ENCODE measurements around the gene LIG3.
"Not testable (repeated sequence)": the region's sequence is repeated elsewhere in the genome, so short reads cannot be mapped to it uniquely, and the experiment has no call there.

LIG3 gene

DNA sequence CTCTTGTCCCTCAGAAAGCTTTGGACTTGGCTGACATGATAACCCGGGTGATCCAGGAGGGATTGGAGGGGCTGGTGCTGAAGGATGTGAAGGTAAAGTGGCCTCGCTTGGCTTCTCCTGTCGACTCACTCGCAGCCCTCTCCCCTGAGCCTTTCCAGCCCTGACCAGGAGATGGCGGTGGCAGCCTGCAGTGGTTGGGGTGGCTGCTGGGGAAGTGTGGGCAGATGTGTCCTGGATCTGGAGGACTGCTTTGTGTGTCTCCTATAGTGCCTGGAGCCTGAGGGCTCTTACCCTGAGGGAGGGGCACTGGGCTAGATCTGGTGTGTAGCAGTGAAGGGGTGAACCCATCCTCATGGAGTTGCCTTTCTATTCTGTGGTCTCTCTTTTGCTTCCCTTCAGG, 17.9 kb downstream of the LIG3 start:
- DNase-seq (ENCODE audit: low read depth in 1 of 2, low spot score in 1 of 2): peak; percentile 58 to 68

DNA sequence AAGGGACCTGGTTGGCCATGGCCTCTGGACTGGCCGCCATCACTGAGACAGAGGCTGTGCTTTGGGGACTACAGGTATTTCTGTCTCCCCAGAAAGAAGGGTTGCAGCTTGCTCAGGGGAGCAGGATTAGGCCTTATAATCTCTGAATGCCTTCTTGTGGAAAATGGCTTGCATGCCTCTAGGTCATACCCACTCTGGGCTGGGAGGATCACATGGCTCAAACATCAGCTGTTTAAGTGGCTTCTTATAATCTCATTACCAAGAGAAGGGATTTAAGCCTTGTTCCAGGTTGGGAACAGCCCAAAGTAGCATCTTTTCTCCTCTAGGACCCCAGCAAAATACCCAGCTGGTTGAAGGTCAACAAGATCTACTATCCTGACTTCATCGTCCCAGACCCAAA, 19.1 kb downstream of the LIG3 start:
- no peak for DNase-seq (ENCODE audit: low read depth in 1 of 2, low spot score in 1 of 2)

DNA sequence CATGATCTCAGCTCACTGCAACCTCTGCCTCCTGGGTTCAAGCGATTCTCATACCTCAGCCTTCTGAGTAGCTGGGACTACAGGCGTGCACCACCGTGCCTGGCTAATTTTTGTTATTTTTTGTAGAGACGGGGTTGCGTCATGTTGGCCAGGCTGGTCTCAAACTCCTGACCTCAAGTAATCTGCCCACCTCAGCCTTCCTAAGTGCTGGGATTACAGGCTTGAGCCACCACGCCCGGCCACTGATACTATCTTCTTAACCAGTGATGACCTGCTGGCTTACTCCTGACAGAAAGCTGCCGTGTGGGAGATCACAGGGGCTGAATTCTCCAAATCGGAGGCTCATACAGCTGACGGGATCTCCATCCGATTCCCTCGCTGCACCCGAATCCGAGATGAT, 20.7 kb downstream of the LIG3 start:
- DNase-seq (ENCODE audit: low read depth in 1 of 2, low spot score in 1 of 2): not testable (repeated sequence)

DNA sequence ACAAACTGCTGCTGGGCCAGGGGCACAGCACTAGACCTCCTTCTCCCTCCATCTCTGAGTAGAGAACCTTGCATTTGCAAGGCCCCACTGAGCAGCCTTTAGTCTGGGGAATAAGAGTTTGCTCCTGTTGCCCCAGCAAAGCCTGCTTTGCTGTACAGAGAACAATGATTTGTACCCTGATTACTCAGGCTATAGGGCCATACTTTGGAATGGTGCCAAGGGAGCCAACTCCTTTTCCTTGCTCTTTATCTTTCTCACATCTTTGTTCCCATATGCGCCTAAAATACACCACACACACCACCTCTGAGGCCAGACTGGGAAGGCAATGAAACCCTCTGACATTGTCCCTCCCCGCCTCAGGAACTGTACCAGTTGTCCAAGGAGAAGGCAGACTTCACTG, 21.2 kb downstream of the LIG3 start:
- no peak for DNase-seq (ENCODE audit: low read depth in 1 of 2, low spot score in 1 of 2)

DNA sequence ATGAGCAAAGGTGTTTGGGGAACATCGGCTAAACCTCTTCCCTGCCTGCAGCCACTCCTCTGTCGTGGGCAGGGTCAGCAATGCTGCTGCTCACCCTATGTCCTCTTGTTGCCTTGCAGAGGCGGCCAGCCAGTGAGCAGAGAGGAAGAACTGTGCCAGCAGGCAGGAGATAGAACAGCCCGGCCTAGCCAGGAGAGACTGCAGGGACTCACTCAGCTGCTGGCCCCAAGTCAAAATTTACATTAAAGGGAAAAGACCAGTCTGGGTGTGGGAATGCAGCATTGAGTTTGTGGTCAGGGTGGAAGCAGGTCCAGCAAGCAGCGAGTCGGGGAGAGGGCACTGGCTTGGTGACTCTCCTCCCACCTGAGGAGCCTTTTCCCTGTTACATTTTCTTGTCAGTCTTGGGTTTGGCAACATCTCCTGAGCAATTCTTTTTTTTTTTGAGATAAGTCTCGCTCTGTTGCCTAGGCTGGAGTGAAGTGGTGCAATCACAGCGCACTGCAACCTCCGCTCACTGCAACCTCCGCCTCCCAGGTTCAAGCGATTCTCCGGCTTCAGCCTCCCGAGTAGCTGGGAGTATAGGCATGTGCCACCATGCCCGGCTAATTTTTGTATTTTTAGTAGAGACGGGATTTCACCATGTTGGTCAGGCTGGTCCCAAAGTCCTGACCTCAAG, 22.7 kb downstream of the LIG3 start:
- no peak for DNase-seq (ENCODE audit: low read depth in 1 of 2, low spot score in 1 of 2)

DNA sequence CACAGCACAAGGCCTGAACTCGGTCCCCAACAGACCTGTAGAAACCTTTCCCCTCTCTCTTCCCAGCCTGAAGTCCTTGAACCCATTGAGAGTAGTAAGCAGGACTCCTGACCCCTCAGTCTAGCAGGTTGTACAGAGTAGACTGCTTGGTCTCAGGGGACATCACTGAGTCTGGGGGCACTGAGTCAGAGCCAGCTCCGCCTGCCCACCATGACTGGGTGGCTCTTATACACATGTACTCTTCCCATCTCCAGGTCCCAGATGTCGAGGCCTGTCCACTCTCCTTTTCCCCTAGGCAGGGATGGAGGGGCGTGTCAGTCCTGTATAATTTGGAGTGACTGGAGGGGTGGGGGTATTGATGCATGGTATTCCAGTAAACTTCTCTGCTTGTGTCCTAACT, 23.5 kb downstream of the LIG3 start:
- DNase-seq (ENCODE audit: low read depth in 1 of 2, low spot score in 1 of 2): no peak

DNA sequence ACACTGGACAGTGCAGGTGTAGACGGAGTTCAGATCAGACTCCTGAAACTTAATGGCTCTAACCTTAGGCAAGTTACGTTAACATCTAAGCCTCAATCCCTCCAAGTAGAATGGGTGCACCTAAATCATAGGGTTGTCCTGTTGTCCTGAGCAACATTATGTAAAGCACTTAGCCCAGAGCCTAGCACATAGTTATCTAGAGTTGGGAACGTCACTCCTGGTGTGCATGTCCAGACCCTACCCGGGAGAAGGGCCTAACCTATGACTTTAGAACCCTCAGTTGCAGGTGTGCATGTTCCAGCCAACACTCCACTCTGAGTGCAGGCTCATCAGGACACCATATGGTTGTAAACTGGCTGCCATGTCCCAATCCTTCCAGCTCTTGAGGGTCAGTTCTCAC, 26.0 kb downstream of the LIG3 start:
- DNase-seq (ENCODE audit: low read depth in 1 of 2, low spot score in 1 of 2): no peak

DNA sequence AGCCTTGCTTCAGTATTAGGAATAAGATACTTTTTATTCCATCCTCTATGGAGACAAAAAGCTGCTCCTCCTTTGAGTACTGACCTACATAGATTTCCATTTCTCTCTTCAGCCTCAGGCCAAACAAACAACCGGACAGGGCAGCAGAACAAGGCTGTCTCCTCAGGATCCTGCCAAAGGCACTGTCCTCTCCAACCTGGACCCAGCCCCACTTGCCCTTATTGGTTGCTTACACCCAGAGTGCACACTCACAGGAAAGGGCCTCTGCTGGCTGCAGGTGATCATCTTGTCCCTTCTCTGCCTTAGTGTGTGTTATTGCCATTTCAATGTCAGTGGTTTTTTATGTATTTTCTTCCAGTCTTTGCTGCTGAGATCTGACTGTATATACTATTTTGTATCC, 26.6 kb downstream of the LIG3 start:
- no peak for DNase-seq (ENCODE audit: low read depth in 1 of 2, low spot score in 1 of 2)

DNA sequence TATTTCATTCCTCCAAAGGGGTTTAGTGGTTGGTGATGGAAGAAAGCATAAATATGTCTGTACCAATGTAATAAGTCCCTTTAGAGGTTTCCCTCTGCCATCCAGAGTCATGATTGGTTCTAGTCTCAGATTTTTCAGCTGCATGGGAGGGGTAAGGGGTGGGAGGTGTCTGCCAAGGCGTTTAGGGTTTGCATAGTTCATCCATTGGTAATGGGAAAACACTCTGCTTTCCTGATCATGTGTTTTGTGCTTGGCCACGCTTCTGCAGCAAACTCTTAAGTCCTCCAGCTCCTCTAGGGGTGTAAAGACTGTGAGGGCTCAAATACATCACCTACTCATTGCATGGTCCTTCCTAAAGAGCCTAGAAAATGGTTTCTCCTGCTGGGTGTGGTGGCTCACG, 29.8 kb downstream of the LIG3 start:
- no peak for DNase-seq (ENCODE audit: low read depth in 1 of 2, low spot score in 1 of 2)

DNA sequence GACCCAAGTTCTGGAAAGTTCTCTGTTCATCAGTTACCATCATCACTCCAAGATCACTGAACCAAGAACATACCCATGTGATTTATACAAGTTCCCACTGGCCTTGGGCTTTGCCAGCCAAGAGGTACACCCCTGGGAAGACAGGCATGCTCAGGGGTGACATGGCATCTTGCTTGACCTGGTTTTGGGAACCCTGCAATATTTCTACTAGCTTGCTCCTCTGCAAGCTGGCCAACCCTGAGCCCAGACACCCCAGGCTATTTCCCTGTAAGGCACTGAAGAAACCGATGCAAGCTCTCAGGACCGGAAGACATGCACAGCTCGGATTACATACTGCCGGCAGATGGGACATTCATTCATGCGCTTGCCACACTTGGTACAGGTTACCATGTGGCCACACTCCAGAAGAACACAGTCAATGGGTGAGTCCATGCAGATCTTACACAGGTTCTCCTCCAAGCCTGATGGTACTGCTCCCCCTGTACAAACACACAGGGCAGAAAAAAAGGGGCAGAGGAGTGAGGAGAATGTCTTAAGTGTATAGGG, 31.4 kb downstream of the LIG3 start:
- DNase-seq (ENCODE audit: low read depth in 1 of 2, low spot score in 1 of 2): no peak

DNA sequence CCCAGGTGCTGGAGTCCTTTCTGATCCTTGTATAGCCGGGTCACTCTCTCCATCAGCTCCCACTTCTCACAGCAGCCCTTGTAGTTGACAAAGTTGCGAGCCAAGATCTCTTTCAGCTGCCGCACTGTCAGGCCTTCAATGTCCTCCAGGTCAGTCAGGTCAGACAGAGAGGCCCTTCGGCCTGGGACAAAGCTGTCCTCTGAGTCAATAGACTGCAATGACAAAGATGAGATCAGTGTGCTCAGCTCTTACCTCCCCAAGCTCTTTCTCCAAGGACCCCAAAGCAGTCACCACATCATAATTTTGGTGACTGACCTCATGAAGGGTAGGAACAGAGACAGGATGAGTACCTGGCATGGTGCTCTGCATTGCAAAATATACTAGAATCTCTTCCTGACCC, 36.1 kb downstream of the LIG3 start:
- no peak for DNase-seq (ENCODE audit: low read depth in 1 of 2, low spot score in 1 of 2)

DNA sequence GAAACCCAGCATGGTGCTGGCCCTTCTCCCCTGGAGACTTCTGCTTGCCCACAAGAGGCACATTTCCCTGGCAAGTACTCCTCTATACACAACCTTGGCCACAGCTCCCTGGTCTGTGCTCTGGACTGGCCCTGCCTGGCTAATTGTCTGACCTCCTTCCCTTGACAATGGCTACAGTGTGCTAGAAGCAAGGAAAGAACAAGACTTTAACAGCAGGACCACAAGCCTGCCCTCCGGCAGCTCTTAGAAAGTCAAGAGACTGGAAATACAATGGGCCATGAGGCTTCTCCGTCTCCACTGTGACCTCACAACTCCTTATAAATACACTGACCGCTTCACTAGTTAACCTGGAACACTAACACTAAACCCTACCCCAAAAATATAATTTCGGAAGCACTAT, 36.7 kb downstream of the LIG3 start:
- DNase-seq (ENCODE audit: low read depth in 1 of 2, low spot score in 1 of 2): no peak

DNA sequence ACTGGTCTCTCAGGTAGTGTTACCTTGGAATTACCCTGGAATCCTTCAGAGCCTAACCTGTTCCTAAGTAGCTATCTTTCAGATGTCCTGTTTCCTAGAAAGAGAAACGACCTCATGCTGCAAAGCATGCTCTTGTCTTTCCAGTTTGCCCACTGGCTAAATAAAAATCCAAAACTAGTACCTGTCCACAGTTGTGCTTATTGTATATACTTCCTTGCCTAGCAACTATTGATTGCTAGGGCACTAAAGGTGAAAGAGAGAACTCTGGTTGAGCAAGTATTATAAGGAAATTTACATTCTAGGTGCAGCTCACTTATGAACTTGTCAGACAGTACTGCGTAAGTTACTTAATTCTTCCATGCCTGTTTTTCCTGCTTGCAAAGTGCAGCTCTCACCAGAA, 38.5 kb downstream of the LIG3 start:
- no peak for DNase-seq (ENCODE audit: low read depth in 1 of 2, low spot score in 1 of 2)

DNA sequence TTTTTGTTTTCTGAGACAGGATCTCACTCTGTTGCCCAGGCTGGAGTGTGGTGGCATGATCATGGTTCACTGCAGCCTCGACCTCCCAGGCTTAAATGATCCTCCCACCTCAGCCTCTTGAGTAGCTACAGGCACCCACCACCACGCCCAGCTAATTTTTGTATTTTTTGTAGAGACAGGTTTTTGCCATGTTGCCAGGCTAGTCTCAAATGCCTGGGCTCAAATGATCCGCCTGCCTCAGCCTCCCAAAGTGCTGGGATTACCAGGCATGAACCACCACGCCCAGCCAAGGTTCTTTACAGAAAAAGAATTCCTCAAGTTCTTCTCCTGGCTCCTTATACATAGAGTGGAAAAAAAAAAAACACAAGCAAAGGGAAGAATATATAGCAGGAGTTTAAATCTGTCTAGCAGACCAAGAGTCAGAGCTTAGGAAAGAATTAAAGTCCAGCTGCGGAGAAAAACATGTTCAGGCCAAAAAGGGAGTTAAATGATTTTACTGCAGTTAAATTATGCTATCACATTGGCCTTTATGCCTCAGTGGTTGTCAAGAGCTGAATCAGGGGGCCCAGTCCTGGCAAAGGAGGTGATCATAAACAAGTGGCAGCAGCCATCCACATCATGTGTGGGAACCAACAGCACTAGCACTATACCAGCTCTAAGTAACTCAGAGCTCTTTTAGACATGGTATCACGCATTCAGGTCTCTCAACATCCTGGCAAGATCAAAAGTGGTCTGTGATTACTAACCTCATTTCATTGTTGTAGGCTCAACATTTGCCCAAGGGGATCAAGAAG, 39.3 kb downstream of the LIG3 start:
- DNase-seq (ENCODE audit: low read depth in 1 of 2, low spot score in 1 of 2): no peak

DNA sequence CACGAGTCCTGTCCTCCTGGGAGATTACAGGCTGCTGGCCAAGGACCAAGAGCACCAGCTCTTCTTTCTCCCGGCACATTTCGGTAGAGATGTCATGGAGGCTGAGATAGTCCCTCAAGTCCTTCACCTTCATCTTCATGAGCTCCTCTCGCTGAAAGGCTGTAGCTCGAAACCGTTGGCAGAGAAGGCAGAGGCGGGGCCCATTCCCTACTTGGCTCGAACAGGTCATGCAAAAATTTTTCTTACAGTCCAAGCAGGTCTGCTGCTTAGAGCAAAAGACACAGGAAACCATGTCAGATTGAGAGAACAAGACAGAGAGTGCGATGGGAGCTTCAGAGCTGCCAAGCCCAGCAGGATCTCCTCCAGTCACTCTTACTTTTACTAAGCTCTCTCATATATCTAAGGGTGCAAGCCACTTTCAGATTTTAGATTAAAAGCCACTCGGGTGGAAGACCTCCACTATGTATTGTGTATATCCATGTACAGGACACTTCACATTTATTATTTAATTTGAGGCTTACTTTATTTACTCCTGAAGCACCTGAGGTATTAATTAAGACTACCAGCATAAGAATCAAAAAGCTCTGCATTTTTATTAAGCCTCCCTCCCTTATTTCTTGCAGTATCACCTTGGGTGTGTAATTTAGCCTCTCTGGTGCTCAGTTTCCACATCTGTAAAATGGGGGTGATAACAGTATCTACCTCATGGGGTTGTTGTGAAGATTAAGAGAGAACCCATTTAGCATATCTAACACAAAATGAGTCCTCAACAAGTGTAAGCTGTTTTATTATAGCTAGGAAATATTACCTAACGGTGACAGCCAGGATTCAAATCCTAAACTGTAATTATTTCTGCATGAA, 41.4 kb downstream of the LIG3 start:
- no peak for DNase-seq (ENCODE audit: low read depth in 1 of 2, low spot score in 1 of 2)

DNA sequence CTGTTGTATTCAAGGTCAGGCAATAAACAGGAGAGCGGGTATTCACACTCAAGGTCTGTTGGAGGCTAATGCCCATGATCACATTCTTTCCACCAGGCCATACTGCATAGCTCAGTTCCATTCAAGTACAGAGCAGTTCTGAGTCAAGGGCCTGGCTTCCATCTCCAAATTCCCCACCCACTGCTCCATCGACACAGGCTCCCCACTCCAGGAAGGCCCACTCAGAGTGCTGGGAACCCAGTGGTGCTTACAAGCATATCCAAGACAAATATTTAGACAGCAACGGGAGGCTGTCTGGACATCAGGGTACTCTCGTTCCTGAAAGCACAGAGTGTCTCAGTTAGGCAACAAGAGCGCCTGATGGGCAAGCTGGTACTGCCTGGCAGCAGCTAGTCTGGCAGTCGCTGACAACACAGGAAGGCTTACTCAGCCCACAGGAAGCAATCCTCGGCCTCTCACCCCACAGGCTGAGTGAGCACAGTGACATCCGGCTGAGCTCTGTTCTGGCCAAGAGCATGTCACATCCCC, 42.3 kb downstream of the LIG3 start:
- peak; percentile 41 to 44 for DNase-seq (ENCODE audit: low read depth in 1 of 2, low spot score in 1 of 2)

DNA sequence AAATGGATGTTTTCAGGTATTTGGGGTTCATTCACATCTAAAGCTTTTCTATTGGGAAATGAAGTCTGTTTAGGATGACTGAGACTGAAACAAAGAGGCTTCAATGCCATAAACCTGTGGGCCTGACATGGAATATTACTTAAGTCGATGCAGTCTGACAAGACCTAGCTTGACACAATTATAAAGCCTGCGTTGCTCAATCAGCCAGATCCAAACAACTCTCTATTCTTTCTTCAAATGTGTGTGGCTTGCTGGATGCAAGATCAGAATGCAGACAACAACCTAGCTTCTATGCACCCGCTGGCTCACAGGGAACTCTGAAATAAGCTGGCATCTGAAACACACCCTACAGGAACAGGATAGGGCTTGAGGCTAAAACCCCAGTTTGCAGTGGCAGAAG, 43.2 kb downstream of the LIG3 start:
- DNase-seq (ENCODE audit: low read depth in 1 of 2, low spot score in 1 of 2): no peak

DNA sequence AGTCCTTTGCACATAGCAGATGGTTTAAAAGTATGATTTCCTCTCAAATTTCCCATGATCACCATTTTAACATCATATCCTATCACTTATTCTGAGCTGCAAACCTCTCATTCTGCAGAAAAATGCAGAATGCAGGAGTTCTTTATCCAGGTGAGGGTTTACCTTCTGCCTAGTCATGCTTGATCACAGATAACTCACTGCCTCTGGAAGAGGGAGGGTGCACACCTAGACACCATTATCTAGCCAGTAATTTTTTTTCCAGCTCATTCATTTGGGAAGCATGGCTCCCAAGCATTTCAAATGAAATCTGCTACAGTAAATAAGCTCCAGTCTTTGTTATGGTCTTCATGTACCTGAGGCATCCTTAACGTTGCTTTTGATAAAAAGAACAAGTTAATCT, 45.2 kb downstream of the LIG3 start:
- no peak for DNase-seq (ENCODE audit: low read depth in 1 of 2, low spot score in 1 of 2)

DNA sequence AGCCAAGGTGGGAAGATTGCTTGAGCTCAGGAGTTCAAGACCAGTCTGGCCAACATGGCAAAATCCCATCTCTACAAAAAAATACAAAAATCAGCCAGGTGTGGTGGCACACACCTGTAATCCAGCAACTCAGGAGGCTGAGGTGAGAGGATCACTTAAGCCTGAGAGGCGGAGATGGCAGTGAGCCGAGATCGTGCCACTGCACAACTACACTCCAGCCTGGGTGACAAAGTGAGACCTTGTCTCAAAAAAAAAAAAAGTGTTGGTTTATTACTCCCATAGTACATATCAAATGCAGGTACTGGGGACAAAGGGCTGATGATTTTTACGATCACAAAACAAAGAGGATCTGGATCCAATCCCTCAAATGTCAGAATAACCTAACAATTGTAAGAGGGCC, 47.8 kb downstream of the LIG3 start:
- DNase-seq (ENCODE audit: low read depth in 1 of 2, low spot score in 1 of 2): not testable (repeated sequence)

DNA sequence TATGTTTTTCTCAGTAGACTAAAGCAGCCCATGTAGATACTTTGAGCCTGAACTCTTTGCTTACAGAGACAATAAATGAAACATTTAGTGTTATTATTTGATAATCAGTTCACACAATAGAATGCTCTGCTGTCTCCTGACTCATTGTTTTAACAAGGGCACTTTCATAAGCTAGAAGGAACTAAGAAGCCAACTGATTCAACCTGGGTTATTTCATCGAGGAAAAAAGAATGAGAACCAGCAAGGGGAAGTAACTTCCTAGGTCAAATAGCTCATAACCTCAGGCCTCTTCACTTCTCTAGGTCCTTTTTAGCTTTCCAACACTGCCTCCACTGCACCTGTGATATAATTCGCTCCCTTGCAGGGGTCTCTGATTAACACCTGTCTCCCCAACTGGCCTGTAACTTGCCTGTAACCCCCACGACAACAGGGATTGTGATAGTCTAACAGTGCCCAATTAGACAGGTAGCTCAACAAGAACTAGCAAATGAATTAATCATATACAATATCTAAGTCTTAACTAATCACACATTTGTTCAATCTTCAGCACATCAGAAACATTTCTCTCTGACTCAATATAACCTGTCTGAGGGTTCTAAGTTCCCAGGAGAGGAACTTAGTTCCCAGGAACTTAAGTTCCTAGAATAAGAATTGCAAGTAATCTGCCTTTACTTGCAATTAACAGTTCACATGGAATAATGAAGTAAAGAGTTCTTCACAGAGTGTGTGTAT, 48.4 kb downstream of the LIG3 start:
- no peak for DNase-seq (ENCODE audit: low read depth in 1 of 2, low spot score in 1 of 2)

DNA sequence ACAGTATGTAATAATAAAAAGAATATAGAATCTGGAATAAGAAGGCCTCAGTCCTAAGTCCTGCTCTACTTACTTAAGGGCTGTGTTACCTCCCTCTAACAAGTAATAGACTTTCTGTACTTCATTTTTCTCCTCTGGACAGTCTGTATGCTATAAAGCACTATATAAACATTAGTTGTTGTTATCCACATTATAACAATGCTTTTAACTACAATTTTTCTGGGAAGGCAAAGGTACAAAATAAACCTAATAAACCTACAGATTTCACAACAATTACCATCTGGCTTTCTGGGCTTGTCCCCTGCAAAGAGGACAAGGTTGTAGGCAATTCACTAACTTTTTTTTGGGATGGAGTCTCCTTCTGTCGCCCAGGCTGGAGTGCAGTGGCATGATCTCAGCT, 50.5 kb downstream of the LIG3 start:
- DNase-seq (ENCODE audit: low read depth in 1 of 2, low spot score in 1 of 2): no peak
